HG02571 (cell line): ENCODE measurements around the gene IAH1.

Experiments
- ATAC-seq: cut with Tn5 transposase; IDR thresholded peaks from one replicate; pipeline ENCODE4 v1.9.1; 2021; ENCODE audit warnings: mild to moderate bottlenecking, moderate library complexity; ENCODE audit not compliant: unreplicated experiment

IAH1 gene, protein sequence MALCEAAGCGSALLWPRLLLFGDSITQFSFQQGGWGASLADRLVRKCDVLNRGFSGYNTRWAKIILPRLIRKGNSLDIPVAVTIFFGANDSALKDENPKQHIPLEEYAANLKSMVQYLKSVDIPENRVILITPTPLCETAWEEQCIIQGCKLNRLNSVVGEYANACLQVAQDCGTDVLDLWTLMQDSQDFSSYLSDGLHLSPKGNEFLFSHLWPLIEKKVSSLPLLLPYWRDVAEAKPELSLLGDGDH

GRCh38 chr2:9474361-9475057 is at the start of gene IAH1:
Gene IAH1 (plus strand): TSS chr2:9474551. CDS start chr2:9474567, 16 bp downstream.
- ATAC-seq, result peak; percentile 73

- ATAC-seq, result no peak
Measured at GRCh38 chr2:9428965-9429577, 45.3 kb upstream of the IAH1 start.

GRCh38 chr2:9430316-9431293 is 43.7 kb upstream of the IAH1 start:
- no peak for ATAC-seq

DNA sequence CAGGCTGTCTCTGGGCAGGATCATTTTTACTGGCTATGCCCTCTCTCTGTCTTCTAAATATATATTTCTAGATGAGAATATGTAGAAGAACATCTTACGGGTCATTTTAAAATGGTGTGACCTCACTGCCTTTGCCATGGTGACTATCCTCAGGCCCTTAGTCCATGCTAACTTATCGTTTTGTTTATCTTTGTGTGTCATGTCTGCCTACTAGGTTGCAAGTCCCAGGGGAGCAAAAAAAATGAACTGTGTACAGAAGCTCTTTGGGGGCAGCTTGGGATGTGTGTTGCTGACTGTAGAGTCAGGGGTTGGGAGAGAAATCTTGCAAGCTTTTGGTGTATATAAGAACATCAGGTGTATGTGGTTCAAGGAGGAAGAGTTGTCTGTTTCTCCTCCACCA is 39.9 kb upstream of the IAH1 start:
- no peak for ATAC-seq

DNA sequence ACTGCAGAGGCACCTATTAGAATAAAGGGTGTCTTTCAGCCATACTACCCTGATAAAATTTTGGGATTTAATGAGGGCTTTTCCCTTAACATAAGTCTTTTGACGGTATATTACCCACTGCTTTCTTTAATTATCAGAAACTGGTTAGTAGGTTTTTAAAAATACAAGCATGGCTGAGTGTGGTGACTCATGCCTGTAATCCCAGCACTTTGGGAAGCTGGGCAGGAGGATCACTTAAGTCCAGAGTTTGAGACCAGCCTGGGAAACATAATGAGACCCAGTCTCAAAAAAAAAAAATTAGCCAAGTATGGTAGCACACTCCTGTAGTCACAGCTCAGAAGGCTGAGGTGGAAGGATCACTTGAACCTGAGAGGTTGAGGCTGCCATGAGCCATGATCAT is 34.8 kb upstream of the IAH1 start:
- no peak for ATAC-seq

GRCh38 chr2:9440058-9440727 is 34.2 kb upstream of the IAH1 start:
- no peak for ATAC-seq

GRCh38 chr2:9441556-9441955 is 32.8 kb upstream of the IAH1 start:
- no peak for ATAC-seq

- ATAC-seq, result no peak
Measured at GRCh38 chr2:9443526-9443925, 30.8 kb upstream of the IAH1 start.

DNA sequence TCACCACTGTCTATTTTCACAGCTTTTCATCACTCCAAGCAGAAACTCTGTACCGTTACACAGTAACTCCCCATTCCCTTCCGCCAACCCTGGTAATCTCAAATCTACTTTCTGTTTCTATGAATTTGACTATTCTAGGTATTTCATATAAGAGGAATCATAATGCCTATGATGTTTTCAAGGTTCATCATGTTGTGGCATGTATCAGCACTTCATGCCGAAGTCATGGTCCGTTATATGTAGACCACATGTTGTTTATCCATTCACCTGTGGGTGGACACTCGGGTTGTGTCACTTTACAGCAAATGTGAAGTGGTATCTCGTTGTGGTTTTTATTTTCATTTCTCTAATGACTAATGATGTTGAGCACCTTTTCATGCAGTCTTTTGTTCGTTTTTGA is 29.3 kb upstream of the IAH1 start:
- no peak for ATAC-seq

DNA sequence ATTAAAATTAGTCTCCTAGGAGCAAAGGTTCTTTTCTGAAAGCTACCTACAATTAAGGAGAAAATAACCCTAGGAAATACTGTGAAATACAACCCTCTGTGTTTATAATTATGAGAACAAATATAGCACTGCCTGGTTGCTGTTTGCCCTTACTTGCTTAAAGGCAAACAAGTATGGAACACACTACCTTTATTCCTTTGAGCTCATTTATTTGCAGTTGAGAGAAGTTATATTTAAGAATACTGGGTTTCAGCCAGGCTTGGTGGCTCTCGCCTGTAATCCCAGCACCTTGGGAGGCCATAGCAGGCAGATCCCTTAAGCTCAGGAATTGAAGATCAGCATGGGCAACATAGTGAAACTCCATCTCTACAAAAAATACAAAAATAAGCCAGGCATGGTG is 23.1 kb upstream of the IAH1 start:
- ATAC-seq, result no peak

DNA sequence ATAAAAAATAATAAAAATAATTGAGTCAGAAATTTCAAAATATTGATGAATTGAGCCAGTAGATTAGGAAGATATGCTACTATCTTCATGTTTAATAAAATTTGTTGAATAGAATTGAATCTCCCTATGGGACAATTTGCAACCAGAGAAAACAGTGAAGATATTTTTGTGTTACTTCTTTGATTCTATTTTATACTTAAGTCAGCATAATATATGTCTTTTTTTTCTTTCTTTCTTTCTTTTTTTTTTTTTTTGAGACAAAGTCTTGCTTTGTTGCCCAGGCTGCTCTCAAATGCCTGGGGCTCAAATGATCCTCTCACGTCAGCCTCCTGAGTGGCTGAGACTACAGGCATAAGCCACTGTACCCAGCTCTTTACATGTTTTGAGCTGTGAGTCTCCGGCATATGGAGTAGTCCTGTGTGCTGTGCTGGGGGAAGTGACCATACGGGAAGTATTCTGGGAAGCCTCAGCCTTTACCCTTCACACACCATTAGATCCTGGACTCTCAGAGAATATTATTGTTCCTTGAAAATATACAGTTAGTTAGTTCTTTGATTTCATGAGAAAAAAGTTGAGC is 13.8 kb upstream of the IAH1 start:
- ATAC-seq, result no peak

DNA sequence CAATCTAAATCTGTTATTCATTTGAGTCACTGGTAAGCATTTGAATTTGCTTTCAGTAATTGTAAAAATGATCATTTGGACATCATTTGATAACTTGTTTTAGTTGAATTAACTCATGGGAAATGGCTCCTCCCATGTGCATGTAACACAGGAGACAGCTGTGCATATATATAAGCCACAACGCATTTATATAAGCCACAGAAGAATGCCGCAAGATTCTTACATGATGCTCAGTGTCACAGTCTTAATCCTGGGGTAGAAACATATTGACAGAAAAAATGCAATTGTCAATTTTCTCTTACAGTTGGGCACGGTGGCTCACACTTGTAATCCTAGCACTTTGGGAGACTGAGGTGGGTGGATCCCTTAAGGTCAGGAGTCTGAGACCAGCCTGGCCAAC is 13.3 kb upstream of the IAH1 start:
- no peak for ATAC-seq

DNA sequence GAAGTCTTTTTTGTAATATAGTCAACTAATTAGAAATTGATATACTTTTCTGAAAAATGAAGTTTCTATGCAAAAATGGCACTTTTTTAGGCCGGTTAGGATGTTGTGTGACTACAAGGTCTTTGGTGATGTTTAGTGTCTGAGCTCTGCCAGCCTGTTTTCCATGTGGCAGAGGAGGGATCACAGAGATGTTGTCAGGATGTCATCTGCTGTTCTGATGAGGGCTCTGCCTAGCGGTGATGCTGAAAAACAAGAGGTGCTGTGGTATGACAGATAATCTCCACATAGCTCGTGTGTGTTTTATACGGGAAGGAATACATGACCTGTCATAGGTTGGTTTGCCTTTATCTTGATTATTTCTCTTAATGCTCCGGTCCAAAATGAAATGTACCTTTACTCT is 12.0 kb upstream of the IAH1 start:
- no peak for ATAC-seq

- ATAC-seq, result no peak
Measured at GRCh38 chr2:9462886-9463697, 11.3 kb upstream of the IAH1 start.

DNA sequence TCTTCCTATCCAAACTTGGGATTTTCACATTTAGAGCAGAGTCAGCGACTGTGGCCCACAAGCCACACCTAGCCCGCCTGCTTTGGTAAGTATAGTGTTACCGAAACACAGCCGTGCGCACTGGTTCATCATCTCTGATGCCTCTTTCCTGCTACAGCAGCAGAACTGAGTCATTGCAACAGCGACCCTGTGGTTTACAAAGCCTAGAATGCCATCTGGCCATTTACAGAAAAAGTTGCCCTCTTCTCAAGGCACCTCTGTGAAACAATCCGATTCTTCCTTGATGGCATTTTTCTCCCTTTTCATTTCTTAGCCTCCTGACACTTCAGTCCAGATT is 10.7 kb upstream of the IAH1 start:
- no peak for ATAC-seq

DNA sequence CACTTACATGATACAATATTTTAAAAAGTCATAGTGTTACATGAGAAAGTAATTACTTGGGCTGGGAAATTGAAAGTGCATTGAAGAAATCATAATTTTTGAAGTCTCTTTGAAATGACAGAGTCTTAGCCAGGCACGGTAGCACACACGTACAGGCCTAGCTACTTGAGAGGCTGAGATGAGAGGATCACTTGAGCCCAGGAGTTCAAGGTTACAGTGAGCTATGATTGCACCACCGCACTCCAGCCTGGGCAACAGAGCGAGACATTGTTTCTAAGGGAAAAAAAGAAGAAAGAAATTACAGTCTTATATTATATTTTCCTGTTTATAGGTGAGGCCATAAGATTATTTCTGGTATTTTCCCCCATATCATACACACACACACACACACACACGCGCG is 9.2 kb upstream of the IAH1 start:
- no peak for ATAC-seq

GRCh38 chr2:9466147-9466683 is 8.1 kb upstream of the IAH1 start:
- ATAC-seq, result no peak

DNA sequence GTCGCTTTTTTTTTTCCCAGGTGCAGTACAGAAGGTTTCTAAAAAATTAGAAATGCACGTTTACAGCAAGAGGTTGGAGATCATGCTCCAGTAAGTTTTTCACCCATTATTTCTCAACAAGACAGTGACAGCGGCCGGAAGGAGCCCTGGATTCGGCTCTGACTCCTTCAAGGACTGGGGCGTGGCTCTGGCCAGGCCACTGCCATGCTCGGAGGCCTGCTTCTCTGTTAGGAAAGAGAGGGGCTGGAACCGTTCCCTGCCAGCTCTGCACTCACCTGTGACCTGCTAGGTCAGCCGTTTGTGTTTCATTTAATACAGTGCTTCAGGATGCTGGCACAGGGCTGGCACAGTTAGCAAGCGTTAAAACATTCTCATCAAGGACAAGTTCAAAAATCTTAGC is 6.7 kb upstream of the IAH1 start:
- no peak for ATAC-seq

GRCh38 chr2:9471206-9471605 is 3.1 kb upstream of the IAH1 start:
- no peak for ATAC-seq
